ENCODE data around the gene PCSK6.

Gene PCSK6

GRCh38 chr15:101368861-101369642 lies 120.5 kb downstream of the PCSK6 start:
- in situ Hi-C loops (cut with HindIII; ENCODE audit: low sequenced_read_pairs), result loop anchor here (25.0 kb wide), 1 partner anchor 93 kb away; no protein-coding TSS in a partner anchor

GRCh38 chr15:101368086-101368780 lies 121.3 kb downstream of the PCSK6 start:
- in situ Hi-C loops (cut with HindIII; ENCODE audit: low sequenced_read_pairs), result loop anchor here (25.0 kb wide), 1 partner anchor 94 kb away; no protein-coding TSS in a partner anchor

GRCh38 chr15:101366853-101367252 lies 122.7 kb downstream of the PCSK6 start:
- in situ Hi-C loops (cut with HindIII; ENCODE audit: low sequenced_read_pairs), result loop anchor here (25.0 kb wide), 1 partner anchor 95 kb away; no protein-coding TSS in a partner anchor

GRCh38 chr15:101362986-101363566 lies 126.4 kb downstream of the PCSK6 start:
- in situ Hi-C loops (cut with HindIII; ENCODE audit: low sequenced_read_pairs), result loop anchor here (25.0 kb wide), 1 partner anchor 99 kb away; no protein-coding TSS in a partner anchor

- in situ Hi-C loops (cut with HindIII; ENCODE audit: low sequenced_read_pairs), result loop anchor here (25.0 kb wide), 1 partner anchor 100 kb away; no protein-coding TSS in a partner anchor
These were observed 127.1 kb downstream of the PCSK6 start for GRCh38 chr15:101362359-101362758.

GRCh38 chr15:101361418-101361817 lies 128.1 kb downstream of the PCSK6 start:
- in situ Hi-C loops (cut with HindIII; ENCODE audit: low sequenced_read_pairs), result loop anchor here (25.0 kb wide), 1 partner anchor 101 kb away; no protein-coding TSS in a partner anchor

GRCh38 chr15:101359365-101359947 lies 130.1 kb downstream of the PCSK6 start:
- in situ Hi-C loops (cut with HindIII; ENCODE audit: low sequenced_read_pairs), result loop anchor here (25.0 kb wide), 1 partner anchor 103 kb away; no protein-coding TSS in a partner anchor

GRCh38 chr15:101358895-101359294 lies 130.6 kb downstream of the PCSK6 start:
- in situ Hi-C loops (cut with HindIII; ENCODE audit: low sequenced_read_pairs), result loop anchor here (25.0 kb wide), 1 partner anchor 103 kb away; no protein-coding TSS in a partner anchor

- in situ Hi-C loops (cut with HindIII; ENCODE audit: low sequenced_read_pairs), result loop anchor here (25.0 kb wide), 1 partner anchor 104 kb away; no protein-coding TSS in a partner anchor
These were observed 131.6 kb downstream of the PCSK6 start for GRCh38 chr15:101357885-101358284.

GRCh38 chr15:101357333-101357732 lies 132.2 kb downstream of the PCSK6 start:
- in situ Hi-C loops (cut with HindIII; ENCODE audit: low sequenced_read_pairs), result loop anchor here (25.0 kb wide), 1 partner anchor 105 kb away; no protein-coding TSS in a partner anchor

- in situ Hi-C loops (cut with HindIII; ENCODE audit: low sequenced_read_pairs), result loop anchor here (25.0 kb wide), 1 partner anchor 106 kb away; no protein-coding TSS in a partner anchor
These were observed 132.9 kb downstream of the PCSK6 start for GRCh38 chr15:101356512-101357172.

GRCh38 chr15:101355678-101356464 lies 133.6 kb downstream of the PCSK6 start:
- in situ Hi-C loops (cut with HindIII; ENCODE audit: low sequenced_read_pairs), result loop anchor here (25.0 kb wide), 1 partner anchor 106 kb away; no protein-coding TSS in a partner anchor

- in situ Hi-C loops (cut with HindIII; ENCODE audit: low sequenced_read_pairs), result loop anchor here (25.0 kb wide), 1 partner anchor 107 kb away; no protein-coding TSS in a partner anchor
These were observed 134.4 kb downstream of the PCSK6 start for GRCh38 chr15:101354891-101355623.

GRCh38 chr15:101353240-101353639 lies 136.3 kb downstream of the PCSK6 start:
- in situ Hi-C loops (cut with HindIII; ENCODE audit: low sequenced_read_pairs), result loop anchor here (25.0 kb wide), 1 partner anchor 109 kb away; no protein-coding TSS in a partner anchor

GRCh38 chr15:101351736-101352135 lies 137.8 kb downstream of the PCSK6 start:
- in situ Hi-C loops (cut with HindIII; ENCODE audit: low sequenced_read_pairs), result loop anchor here (25.0 kb wide), 1 partner anchor 111 kb away; no protein-coding TSS in a partner anchor

- in situ Hi-C loops (cut with HindIII; ENCODE audit: low sequenced_read_pairs), result no loop called here
These were observed 140.2 kb downstream of the PCSK6 start for GRCh38 chr15:101349047-101349951.

- in situ Hi-C loops (cut with HindIII; ENCODE audit: low sequenced_read_pairs), result no loop called here
These were observed 140.9 kb downstream of the PCSK6 start for GRCh38 chr15:101348643-101349042.

Measured in DLD1 (cell line).